ENCODE results near the gene ARL6. TPM values are rescaled to one million over a fixed set of nuclear protein-coding genes. Genes with fewer than 3 reads are reported as not detected.

ARL6 gene
- total and polyA plus RNA-seq, 2 donors (not counting 3 experiments of a cell fraction or from before 2014, with no cell fraction given), result 3.6 to 5.8 TPM

DNA sequence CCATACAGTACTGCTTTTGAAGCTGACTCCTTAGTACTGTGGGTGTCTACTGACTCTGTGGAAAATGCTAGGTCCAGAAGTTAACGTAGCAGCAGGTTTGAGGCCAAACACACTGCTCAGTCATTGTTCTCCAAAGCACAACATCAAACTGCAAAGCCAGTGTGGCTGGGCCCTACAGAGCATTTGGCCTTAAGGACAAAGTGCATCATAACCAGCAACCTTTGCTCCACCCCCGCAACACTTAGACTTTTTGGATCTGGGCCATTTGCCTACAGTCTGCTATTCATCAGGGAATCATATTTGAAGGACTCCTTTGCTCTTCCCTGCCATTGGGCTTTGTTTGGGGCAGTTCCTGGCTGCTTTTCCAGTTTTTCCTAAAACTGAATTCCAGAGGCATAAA is 43.1 kb upstream of the ARL6 start:
- Histone ChIP-seq H3K9ac (replicated peaks; ENCODE audit: extremely low read depth, insufficient read depth, low read length) (no peak overlapping the region), H3K27ac (ENCODE audit: insufficient read depth, low read depth, low read length) (no peak overlapping the region), H2AFZ (ENCODE audit: low read depth, low read length) (no peak overlapping the region), H3K36me3 (ENCODE audit: control insufficient read depth in 2 of 2, extremely low read depth in 1 of 2, insufficient read depth in 2 of 2, low read length in 2 of 2) (no peaks in the 10 kb centered on the region), H3K79me2 (ENCODE audit: control insufficient read depth, insufficient read depth, low read length) (no peaks in the 10 kb centered on the region), H3K4me3 (replicated peaks in 1 of 3; ENCODE audit: insufficient read depth in 1 of 3, low read depth in 1 of 3, low read length in 3 of 3) (no peak overlapping the region), H3K9me1 (replicated peaks; ENCODE audit: control insufficient read depth, extremely low read depth, insufficient read depth, low read length) (no peaks in the 10 kb centered on the region), H3K27me3 (ENCODE audit: control insufficient read depth in 2 of 2, insufficient read depth in 2 of 2, low read length in 2 of 2) (peaks cover 7 to 8% of the 10 kb centered on the region in 2 experiments), H3K4me2 (ENCODE audit: insufficient read depth, low read length) (no peak overlapping the region), H4K20me1 (replicated peaks; ENCODE audit: control insufficient read depth, extremely low read depth, insufficient read depth, low read length) (no peaks in the 10 kb centered on the region), H3K4me1 (ENCODE audit: control insufficient read depth, extremely low read depth, insufficient read depth, low read length) (no peaks in the 10 kb centered on the region), H3K9me3 (replicated peaks; ENCODE audit: control insufficient read depth, insufficient read depth, low read length) (no peaks in the 10 kb centered on the region)
- FAIRE-seq, result no peak
- TF ChIP-seq POLR2AphosphoS5 (IDR thresholded peaks at IDR 0.05; ENCODE audit: insufficient read depth, low read depth, low read length), result no peak
- intact Hi-C loops (cut with micrococcal nuclease), result no loop called here
- no peak for DNase-seq (ENCODE audit: low read depth, low spot score)
- no TSS peak for BruUV-seq (replicated peaks)
- ChIA-PET POLR2A (no interaction called here), CTCF (no interaction called here)
- dilution Hi-C loops (cut with MboI; ENCODE audit: extremely low pct_ligation_motif_present, low sequenced_read_pairs), result no loop called here

GRCh38 chr3:97736928-97737327 is 27.6 kb upstream of the ARL6 start:
- Histone ChIP-seq H3K4me1 (ENCODE audit: control insufficient read depth, extremely low read depth, insufficient read depth, low read length) (peaks cover 2% of the 10 kb centered on the region), H3K9ac (replicated peaks; ENCODE audit: extremely low read depth, insufficient read depth, low read length) (no peak overlapping the region), H3K27ac (ENCODE audit: insufficient read depth, low read depth, low read length) (no peak overlapping the region), H3K9me3 (replicated peaks; ENCODE audit: control insufficient read depth, insufficient read depth, low read length) (no peaks in the 10 kb centered on the region), H2AFZ (ENCODE audit: low read depth, low read length) (no peak overlapping the region), H3K36me3 (ENCODE audit: control insufficient read depth in 2 of 2, extremely low read depth in 1 of 2, insufficient read depth in 2 of 2, low read length in 2 of 2) (no peaks in the 10 kb centered on the region), H3K27me3 (ENCODE audit: control insufficient read depth in 2 of 2, insufficient read depth in 2 of 2, low read length in 2 of 2) (peaks cover 6% of the 10 kb centered on the region in 2 experiments), H3K4me3 (replicated peaks in 1 of 3; ENCODE audit: insufficient read depth in 1 of 3, low read depth in 1 of 3, low read length in 3 of 3) (no peak overlapping the region), H3K9me1 (replicated peaks; ENCODE audit: control insufficient read depth, extremely low read depth, insufficient read depth, low read length) (no peaks in the 10 kb centered on the region), H3K79me2 (ENCODE audit: control insufficient read depth, insufficient read depth, low read length) (no peaks in the 10 kb centered on the region), H3K4me2 (ENCODE audit: insufficient read depth, low read length) (no peak overlapping the region), H4K20me1 (replicated peaks; ENCODE audit: control insufficient read depth, extremely low read depth, insufficient read depth, low read length) (no peaks in the 10 kb centered on the region)
- no peak for FAIRE-seq
- dilution Hi-C loops (cut with MboI; ENCODE audit: extremely low pct_ligation_motif_present, low sequenced_read_pairs) (no loop called here), intact Hi-C loops (cut with micrococcal nuclease) (no loop called here)
- peak; percentile 16 for DNase-seq (ENCODE audit: low read depth, low spot score)
- ChIA-PET CTCF (interaction anchor here (1.7 kb wide), 1 partner anchor 17 kb away, joined by 9 read pairs; no protein-coding TSS in a partner anchor), POLR2A (no interaction called here)
- no TSS peak for BruUV-seq (replicated peaks)
- TF ChIP-seq CTCF (IDR thresholded peaks at IDR 0.05; ENCODE audit: extremely low read depth in 1 of 2, insufficient read depth in 1 of 2, low read depth in 1 of 2, low read length in 2 of 2), result no peak
- TF ChIP-seq, protein P1, sequence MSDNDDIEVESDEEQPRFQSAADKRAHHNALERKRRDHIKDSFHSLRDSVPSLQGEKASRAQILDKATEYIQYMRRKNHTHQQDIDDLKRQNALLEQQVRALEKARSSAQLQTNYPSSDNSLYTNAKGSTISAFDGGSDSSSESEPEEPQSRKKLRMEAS (IDR thresholded peaks at IDR 0.05; ENCODE audit: insufficient read depth, insufficient read length), result no peak
- no peak for TF ChIP-seq MYC (IDR thresholded peaks at IDR 0.05; ENCODE audit: low read depth, low read length)
- no peak for TF ChIP-seq POLR2A (IDR thresholded peaks at IDR 0.05; ENCODE audit: low read depth, low read length)
- TF ChIP-seq POLR2AphosphoS5 (IDR thresholded peaks at IDR 0.05; ENCODE audit: insufficient read depth, low read depth, low read length), result no peak
- no peak for TF ChIP-seq JUN (IDR thresholded peaks at IDR 0.05; ENCODE audit: borderline replicate concordance, insufficient read depth, insufficient read length, low read depth)
- no peak for TF ChIP-seq GATA2 (IDR thresholded peaks at IDR 0.05; ENCODE audit: insufficient read depth, insufficient read length, low read depth, low read length)
- no peak for TF ChIP-seq EZH2 (IDR thresholded peaks at IDR 0.05; ENCODE audit: borderline replicate concordance, low read depth, low read length, severe bottlenecking)
- TF ChIP-seq FOS (IDR thresholded peaks at IDR 0.05; ENCODE audit: borderline replicate concordance, insufficient read depth, low read length), result no peak

Measured in endothelial cell of umbilical vein (primary cell).